ENCODE results near the gene SEM1.

DNA sequence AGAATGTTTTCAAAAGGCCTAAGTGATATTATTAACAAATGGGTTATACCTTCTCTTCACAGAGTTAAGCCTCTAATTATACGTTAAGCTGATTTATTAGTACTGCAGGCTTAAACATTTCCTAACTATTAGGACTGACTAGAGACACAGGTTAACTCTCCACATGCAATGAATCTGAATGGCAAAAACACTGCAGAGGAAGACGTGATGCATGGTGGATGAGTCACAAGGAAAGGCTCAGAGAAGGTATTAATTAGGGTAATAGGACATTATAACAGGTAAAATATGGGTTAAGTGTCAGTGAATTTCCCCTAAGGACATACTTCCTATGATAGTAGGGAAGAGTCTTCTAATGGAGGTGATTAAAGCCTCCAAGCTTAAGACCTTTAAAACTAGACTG, 24.7 kb upstream of the SEM1 start:
- no peak for TF ChIP-seq POLR2A (IDR thresholded peaks at IDR 0.05)
- TF ChIP-seq, protein P1, sequence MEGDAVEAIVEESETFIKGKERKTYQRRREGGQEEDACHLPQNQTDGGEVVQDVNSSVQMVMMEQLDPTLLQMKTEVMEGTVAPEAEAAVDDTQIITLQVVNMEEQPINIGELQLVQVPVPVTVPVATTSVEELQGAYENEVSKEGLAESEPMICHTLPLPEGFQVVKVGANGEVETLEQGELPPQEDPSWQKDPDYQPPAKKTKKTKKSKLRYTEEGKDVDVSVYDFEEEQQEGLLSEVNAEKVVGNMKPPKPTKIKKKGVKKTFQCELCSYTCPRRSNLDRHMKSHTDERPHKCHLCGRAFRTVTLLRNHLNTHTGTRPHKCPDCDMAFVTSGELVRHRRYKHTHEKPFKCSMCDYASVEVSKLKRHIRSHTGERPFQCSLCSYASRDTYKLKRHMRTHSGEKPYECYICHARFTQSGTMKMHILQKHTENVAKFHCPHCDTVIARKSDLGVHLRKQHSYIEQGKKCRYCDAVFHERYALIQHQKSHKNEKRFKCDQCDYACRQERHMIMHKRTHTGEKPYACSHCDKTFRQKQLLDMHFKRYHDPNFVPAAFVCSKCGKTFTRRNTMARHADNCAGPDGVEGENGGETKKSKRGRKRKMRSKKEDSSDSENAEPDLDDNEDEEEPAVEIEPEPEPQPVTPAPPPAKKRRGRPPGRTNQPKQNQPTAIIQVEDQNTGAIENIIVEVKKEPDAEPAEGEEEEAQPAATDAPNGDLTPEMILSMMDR (IDR thresholded peaks at IDR 0.05): no peak

Measured in lower leg skin (tissue), 3 donors.